Smooth muscle cell (in vitro differentiated cells): ENCODE measurements around the gene ACP1. TPM values are rescaled to one million over a fixed set of nuclear protein-coding genes. Genes with fewer than 3 reads are reported as not detected.
A peak's percentile ranks its signal among the peaks of the same experiment; 100 is the strongest.

Source experiments
- DNase-seq: peaks from one replicate; lab custom pipeline; 2025; ENCODE audit not compliant: unreplicated experiment; lab: John Stamatoyannopoulos, UW
- H2AFZ ChIP-seq: fragments of 200-600 bp; sonication (generic); 2 replicates; pipeline ENCODE4 v1.6.0; 2016; ENCODE audit warnings: antibody characterized with exemption, low read depth, mild to moderate bottlenecking
- H3F3A ChIP-seq: fragments of 200-600 bp; sonication (generic); 2 replicates; pipeline ENCODE4 v1.6.0; 2017; ENCODE audit warnings: antibody characterized with exemption, low read depth
- H3K27ac ChIP-seq: fragments of 200-600 bp; sonication (generic); 2 replicates; pipeline ENCODE4 v1.5.1; 2016; ENCODE audit warnings: low read depth, mild to moderate bottlenecking
- H3K27me3 ChIP-seq: fragments of 200-600 bp; sonication (generic); 2 replicates; pipeline ENCODE4 v1.6.1; 2016; ENCODE audit warnings: low read depth, mild to moderate bottlenecking
- H3K36me3 ChIP-seq: fragments of 200-600 bp; sonication (generic); 2 replicates; pipeline ENCODE4 v1.5.1; 2016; ENCODE audit warnings: low read depth
- H3K4me1 ChIP-seq: fragments of 200-600 bp; sonication (generic); 2 replicates; pipeline ENCODE4 v1.5.1; 2016; ENCODE audit warnings: low read depth
- H3K4me2 ChIP-seq: fragments of 200-600 bp; sonication (generic); 2 replicates; pipeline ENCODE4 v1.6.0; 2016; ENCODE audit warnings: mild to moderate bottlenecking
- H3K4me3 ChIP-seq: fragments of 200-600 bp; sonication (generic); 2 replicates; pipeline ENCODE4 v1.5.1; 2016; ENCODE audit warnings: mild to moderate bottlenecking
- H3K79me2 ChIP-seq: fragments of 200-600 bp; sonication (generic); 2 replicates; pipeline ENCODE4 v1.6.0; 2016; ENCODE audit warnings: low read depth, mild to moderate bottlenecking
- H3K9ac ChIP-seq: fragments of 200-600 bp; sonication (generic); 2 replicates; pipeline ENCODE4 v1.6.0; 2016; ENCODE audit warnings: low read depth
- H3K9me3 ChIP-seq: fragments of 200-600 bp; sonication (generic); replicated peaks from 2 replicates; pipeline ENCODE4 v1.5.1; 2016; ENCODE audit warnings: low read depth
- H4K20me1 ChIP-seq: fragments of 200-600 bp; sonication (generic); 2 replicates; pipeline ENCODE4 v1.6.0; 2016; ENCODE audit warnings: low read depth
- CTCF ChIP-seq: fragments of 200-600 bp; sonication (generic); IDR thresholded peaks from 2 replicates; pipeline ENCODE4 v1.5.1; 2017; ENCODE audit warnings: borderline replicate concordance, mild to moderate bottlenecking, antibody characterized with exemption; ENCODE audit not compliant: insufficient read depth, poor library complexity, severe bottlenecking
- WGBS: methylation state at CpG from one replicate; pipeline ENCODE4 v1.1.7; 2016; ENCODE audit warnings: low lambda C conversion rate; 5-methylcytosine and 5-hydroxymethylcytosine counted together
- polyA plus RNA-seq: library from polyadenylated mRNA; unstranded; fragments of >200 nt; fragmentation: Nextera tagmentation; extraction: Ambion mirVana; gene quantifications from 2 replicates; pipeline ENCODE4 v1.2.1, GENCODE V29; 2016
- total RNA-seq: library from RNA; depleted of rRNA; stranded (reverse); fragments of >200 nt; gene quantifications from 2 replicates; pipeline ENCODE4 v1.2.3, GENCODE V29; 2014

The ACP1 gene
- total and polyA plus RNA-seq, 2 experiments from 2014 or later = 168 to 182 TPM

- no peaks in the 10 kb centered on the region for H3K27me3 ChIP-seq
- peak overlapping the region; percentile 20 for H3K27ac ChIP-seq
- H3K9me3 ChIP-seq = no peaks in the 10 kb centered on the region
- no peak overlapping the region for H2AFZ ChIP-seq
- no peaks in the 10 kb centered on the region for H3K79me2 ChIP-seq
- H4K20me1 ChIP-seq = no peaks in the 10 kb centered on the region
- no peak overlapping the region for H3K4me2 ChIP-seq
- 38% methylated on average over 6 of the region's 6 CpGs for WGBS
- DNase-seq = no peak
- peak; percentile 50 for TF ChIP-seq CTCF
- H3K36me3 ChIP-seq = peaks cover 18% of the 10 kb centered on the region
- no peak overlapping the region for H3K9ac ChIP-seq
- no peak overlapping the region for H3K4me3 ChIP-seq
- peaks cover 2% of the 10 kb centered on the region for H3F3A ChIP-seq
- H3K4me1 ChIP-seq = no peaks in the 10 kb centered on the region
Measured at GRCh38 chr2:246489-247144, 18.1 kb upstream of the ACP1 start.

- H3K4me1 ChIP-seq = no peaks in the 10 kb centered on the region
- no peak overlapping the region for H2AFZ ChIP-seq
- WGBS = 93% methylated on average over 2 of the region's 2 CpGs
- no peak overlapping the region for H3K4me3 ChIP-seq
- H3K79me2 ChIP-seq = no peaks in the 10 kb centered on the region
- no peaks in the 10 kb centered on the region for H3K27me3 ChIP-seq
- no peaks in the 10 kb centered on the region for H4K20me1 ChIP-seq
- DNase-seq = no peak
- peaks cover 5% of the 10 kb centered on the region for H3F3A ChIP-seq
- TF ChIP-seq CTCF = no peak
- H3K36me3 ChIP-seq = peaks cover under 1% of the 10 kb centered on the region
- no peak overlapping the region for H3K27ac ChIP-seq
- no peaks in the 10 kb centered on the region for H3K9me3 ChIP-seq
- H3K9ac ChIP-seq = no peak overlapping the region
- no peak overlapping the region for H3K4me2 ChIP-seq
Measured at GRCh38 chr2:248724-249123, 16.0 kb upstream of the ACP1 start.

DNA sequence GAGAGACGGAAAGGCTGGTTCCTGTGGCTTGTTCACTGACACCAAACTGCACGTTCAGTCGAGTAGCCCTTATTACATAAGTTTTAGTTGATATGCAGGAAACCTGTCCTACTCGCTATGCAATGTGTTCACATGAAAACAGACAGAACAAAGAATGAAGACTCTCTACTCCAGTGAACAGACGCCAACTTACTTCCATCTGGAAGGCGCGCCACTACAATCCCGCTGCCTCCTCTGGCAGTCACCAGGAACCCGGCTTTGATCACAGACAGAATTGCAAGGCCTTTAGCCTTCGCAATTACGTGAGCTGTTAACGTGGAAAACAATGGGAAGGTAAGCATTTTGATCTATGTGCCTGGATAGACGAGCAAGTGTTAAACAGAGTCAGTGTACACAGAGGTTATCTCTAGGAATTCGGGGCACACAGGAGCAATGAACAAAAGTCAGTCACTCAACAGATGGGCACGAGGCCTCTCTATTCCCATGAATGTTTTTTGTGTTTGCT, 15.2 kb upstream of the ACP1 start:
- no peaks in the 10 kb centered on the region for H3K79me2 ChIP-seq
- H3K4me2 ChIP-seq = no peak overlapping the region
- H3F3A ChIP-seq = peaks cover 5% of the 10 kb centered on the region
- H3K4me1 ChIP-seq = no peaks in the 10 kb centered on the region
- 87% methylated on average over 15 of the region's 15 CpGs for WGBS
- H3K27me3 ChIP-seq = no peaks in the 10 kb centered on the region
- H3K27ac ChIP-seq = no peak overlapping the region
- no peaks in the 10 kb centered on the region for H3K9me3 ChIP-seq
- H3K36me3 ChIP-seq = no peaks in the 10 kb centered on the region
- H3K9ac ChIP-seq = no peak overlapping the region
- H4K20me1 ChIP-seq = no peaks in the 10 kb centered on the region
- DNase-seq = no peak
- H3K4me3 ChIP-seq = no peak overlapping the region
- TF ChIP-seq CTCF = no peak
- no peak overlapping the region for H2AFZ ChIP-seq
